AG09319 (cell line): Measurements from ENCODE around the gene CTBP1.

ENCODE experiments used
- DNase-seq: peaks from one replicate; pipeline ENCODE4 v3.0.0-alpha.2; 2010; ENCODE audit warnings: low read depth; ENCODE audit errors: extremely low read depth
- TF ChIP-seq, protein P1 (sequence below): IDR thresholded peaks from 2 replicates; pipeline ENCODE4 v1.5.1; 2011; ENCODE audit warnings: low read depth, mild to moderate bottlenecking, inconsistent platforms, low read length, moderate library complexity

The CTBP1 gene

DNA sequence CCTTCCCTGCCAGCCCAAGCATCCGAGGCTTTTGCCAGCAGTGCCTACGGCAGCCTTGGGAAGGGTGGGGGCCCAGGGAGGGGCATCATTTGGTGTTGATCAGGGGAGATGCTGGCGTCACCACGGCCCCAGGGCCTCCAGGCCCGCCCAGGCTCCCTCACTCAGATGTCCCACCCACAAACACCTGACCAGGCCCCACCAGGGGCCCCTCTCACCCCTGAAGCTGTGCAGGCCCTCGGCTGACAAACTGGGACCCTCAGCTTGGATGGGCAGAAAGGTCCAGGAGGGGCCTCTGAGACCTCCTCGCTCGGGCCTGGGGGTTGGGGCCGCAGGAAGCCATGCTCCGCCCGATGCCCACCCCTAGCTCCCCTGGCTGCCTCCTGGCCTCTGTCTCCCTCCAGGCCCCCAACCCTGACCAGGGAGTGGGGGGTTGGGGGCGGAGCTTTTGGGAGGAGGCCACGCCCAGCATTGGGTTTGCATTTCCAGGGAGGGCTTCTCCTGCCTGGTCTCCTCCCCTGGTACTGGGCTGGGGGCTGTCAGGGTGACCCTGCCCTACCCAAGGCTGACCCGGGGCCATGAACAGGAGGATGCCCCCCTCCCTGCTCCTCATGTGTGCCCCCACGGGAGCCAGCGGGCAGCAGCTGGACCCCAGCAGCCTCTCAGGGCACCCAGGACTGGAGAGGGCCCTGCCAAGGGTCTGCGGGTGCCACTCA is 43.2 kb downstream of the CTBP1 start:
- no peak for DNase-seq

DNA sequence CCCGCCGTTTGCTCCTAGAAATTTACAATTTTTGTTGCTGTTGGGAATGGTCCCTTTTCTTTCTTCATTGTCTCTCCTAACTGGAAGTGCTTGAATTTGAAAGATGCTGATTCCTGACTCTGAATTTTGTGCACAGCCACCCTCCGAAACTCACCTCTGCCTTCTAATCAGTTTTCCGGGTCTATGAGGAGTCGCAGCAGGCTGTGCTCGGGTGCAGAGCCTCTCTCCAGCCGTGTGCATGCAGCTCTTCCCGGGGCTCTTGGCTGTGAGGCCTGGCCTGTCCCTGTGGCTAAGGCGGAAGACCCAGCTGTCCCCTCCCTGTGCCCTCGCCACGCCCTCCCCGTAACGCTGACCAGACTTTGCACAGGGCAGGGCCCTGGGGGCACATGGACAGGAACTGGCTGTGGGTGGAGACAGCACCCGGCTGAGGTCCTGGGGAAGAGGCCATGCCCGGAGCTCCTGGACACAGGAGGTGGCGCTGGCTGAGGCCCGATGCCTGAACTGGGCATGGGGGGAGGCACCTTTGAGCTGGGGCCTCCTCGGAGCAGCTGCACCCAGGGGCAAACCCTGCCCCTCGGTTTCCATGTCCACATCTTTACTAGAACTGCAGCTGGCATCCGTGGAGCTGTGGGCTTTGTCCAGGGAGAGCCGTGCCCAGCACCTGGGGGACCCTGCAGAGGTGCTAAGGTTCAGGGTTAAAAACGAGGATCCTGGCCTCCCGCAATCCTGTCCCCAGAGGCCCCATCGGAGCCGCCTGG is 43.9 kb downstream of the CTBP1 start:
- DNase-seq, result no peak
- TF ChIP-seq, protein P1, sequence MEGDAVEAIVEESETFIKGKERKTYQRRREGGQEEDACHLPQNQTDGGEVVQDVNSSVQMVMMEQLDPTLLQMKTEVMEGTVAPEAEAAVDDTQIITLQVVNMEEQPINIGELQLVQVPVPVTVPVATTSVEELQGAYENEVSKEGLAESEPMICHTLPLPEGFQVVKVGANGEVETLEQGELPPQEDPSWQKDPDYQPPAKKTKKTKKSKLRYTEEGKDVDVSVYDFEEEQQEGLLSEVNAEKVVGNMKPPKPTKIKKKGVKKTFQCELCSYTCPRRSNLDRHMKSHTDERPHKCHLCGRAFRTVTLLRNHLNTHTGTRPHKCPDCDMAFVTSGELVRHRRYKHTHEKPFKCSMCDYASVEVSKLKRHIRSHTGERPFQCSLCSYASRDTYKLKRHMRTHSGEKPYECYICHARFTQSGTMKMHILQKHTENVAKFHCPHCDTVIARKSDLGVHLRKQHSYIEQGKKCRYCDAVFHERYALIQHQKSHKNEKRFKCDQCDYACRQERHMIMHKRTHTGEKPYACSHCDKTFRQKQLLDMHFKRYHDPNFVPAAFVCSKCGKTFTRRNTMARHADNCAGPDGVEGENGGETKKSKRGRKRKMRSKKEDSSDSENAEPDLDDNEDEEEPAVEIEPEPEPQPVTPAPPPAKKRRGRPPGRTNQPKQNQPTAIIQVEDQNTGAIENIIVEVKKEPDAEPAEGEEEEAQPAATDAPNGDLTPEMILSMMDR, result no peak

More for the DNA sequence above, 43.2 kb downstream of the CTBP1 start:
- TF ChIP-seq, protein P1, result no peak

DNA sequence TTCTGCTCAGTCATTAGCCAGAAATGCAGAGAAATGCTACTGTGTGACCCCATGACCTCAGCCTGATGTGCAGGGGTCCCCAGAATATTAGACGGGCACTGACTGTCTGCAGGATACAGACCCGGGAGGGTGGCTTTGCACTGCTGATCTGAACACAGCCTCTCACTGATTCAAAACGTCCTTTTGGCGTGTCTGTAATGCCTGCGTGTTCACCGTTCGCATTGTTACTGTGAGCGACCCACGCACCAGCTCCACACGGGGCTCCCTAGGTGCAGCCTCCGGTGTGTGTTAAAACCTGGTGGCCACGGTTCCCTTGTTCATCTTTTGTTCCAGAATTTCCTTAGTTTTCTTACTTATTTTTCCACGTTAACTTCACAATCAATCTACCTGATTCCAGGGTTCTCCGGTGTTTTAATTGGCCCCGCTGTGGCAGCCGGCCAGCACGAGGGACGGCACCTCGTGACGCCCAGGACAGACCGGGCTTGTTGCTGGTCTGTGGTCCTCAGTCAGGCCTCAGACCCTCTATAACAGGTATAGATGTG is 44.6 kb downstream of the CTBP1 start:
- TF ChIP-seq, protein P1, result no peak

DNA sequence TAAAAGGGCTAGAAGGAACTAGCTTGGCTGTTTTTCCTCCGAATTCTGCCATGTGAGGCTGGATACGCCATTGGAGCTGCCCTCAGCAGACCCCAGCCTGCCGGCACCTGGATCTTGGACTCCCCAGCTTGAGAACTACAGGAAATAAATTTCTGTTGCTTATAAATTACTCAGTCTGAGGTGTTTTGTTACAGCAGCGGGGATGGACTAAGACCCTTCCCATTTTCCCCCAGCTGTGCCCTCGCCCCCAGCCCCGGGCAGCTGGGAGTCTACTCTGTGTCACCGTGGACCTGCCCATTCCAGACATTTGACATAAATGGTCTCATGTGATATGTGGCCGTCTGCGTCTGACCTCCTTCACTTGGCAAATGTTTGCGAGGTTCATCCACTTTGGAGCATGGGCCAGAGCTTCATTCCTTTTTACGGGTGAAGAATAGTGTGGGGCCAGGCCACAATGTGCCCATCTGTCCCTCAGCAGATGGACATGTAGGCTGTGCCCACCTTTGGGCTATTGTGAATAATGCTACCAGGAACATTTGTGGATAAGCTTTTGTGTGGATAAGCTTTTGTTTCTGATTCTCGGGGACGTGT is 45.8 kb downstream of the CTBP1 start:
- TF ChIP-seq, protein P1, result no peak
- no peak for DNase-seq

More for the DNA sequence above, 44.6 kb downstream of the CTBP1 start:
- DNase-seq, result no peak

DNA sequence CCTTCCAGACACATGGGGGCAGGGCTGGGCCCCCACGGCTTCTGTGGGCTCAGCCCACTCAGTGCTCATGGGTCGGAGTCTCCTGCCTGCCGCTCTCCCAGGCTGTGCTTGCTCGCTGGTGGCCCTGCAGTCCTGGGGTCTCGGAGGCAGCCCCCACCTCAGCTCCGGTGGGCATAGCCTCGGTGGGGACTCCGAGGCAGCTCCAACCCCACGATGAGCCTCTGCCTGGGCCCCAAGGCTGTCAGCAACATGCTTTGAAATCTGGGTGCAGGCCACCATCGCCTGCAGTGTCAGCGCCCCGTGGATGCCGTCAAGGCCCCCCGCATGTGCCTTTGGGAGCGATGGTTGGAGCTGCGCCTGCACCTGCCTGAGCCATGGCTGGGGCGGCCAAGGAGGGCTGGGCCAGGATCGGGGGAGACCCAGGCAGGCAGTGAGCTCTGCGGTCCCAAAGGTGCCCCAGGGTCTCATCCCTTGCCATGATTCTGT is 46.4 kb downstream of the CTBP1 start:
- TF ChIP-seq, protein P1, result no peak
- no peak for DNase-seq

DNA sequence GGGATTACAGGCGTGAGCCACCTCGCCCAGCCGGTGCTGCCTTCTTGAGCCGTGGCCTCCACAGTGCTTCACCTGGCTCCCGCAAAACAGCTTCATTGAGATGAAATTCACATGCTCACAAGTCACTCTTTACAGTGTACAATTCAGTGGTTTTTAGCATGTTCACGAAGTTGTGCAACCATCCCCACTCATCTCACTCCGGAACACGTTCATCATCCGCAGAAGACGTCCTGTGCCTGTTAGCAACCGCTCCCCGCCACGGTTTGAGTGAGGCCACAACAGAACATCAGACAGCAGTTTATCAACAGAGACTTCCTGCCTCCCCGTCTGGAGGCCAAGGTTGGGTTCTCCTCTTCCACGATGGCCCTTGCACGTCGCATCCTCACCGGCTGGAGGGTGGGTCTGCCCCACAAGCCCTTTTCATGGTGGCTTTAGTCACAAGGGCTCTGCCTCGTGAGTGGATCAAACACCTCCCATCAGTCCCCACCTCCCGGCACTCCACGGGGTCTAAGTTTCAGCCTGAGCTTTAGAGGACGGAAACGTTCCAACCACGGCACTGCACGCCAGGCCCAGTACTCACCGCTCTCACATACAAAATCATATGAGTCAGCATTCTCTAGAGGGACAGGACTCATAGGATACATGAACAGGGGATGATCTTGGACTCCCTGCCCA is 46.9 kb downstream of the CTBP1 start:
- no peak for DNase-seq
- TF ChIP-seq, protein P1, result no peak
